ENCODE data around the gene SOAT2. TPM values are rescaled to one million over a fixed set of nuclear protein-coding genes. Genes with fewer than 3 reads are reported as not detected.

Gene SOAT2
- total RNA-seq, 4 donors from 2014 or later: 0.41 TPM; not detected in 3

- H3K27me3 ChIP-seq: no peaks in the 10 kb centered on the region
- intact Hi-C loops (cut with DNase I; ENCODE audit: low total_unique reads): loop anchor here (1.0 to 10.0 kb wide), 3 partner anchors 36 to 220 kb away; no protein-coding TSS in a partner anchor
- peaks cover 0 to 10% (median 0%) of the 10 kb centered on the region in 4 donors for H3K36me3 ChIP-seq
- H3K27ac ChIP-seq: peak overlapping the region; percentile 36 to 68 (median 52)
- WGBS, 2 donors (ENCODE audit: low coverage in 1 of 2): 84 to 100% methylated on average over 1 to 11 of the region's 11 CpGs
- DNase-seq: no peak
- TF ChIP-seq EP300 (IDR thresholded peaks at IDR 0.05; ENCODE audit: low read depth) (no peak), CTCF (IDR thresholded peaks at IDR 0.05) (no peak), POLR2AphosphoS5 (IDR thresholded peaks at IDR 0.05) (no peak), POLR2A (IDR thresholded peaks at IDR 0.05) (no peak)
- no peaks in the 10 kb centered on the region for H3K9me3 ChIP-seq
- peaks cover 6 to 28% (median 18%) of the 10 kb centered on the region in 4 donors for H3K4me1 ChIP-seq
- in situ Hi-C loops (cut with MboI; ENCODE audit: low pct_ligation_motif_present in 1 of 4, low pct_unique_long_range_greater_than_20kb in 1 of 4, low sequenced_read_pairs in 3 of 4): loop anchor here in 3 of 4 donors (10.0 to 25.0 kb wide), 3 partner anchors 120 to 222 kb away; partner anchors contain the start of genes CSAD (in 2 of the 3), ZNF740 (in 2 of the 3), MYG1 (in 1 of the 3) and PFDN5 (in 1 of the 3)
- no peak overlapping the region for H3K4me3 ChIP-seq
Observed at GRCh38 chr12:53064613-53065436, 38.5 kb upstream of the SOAT2 start.

GRCh38 chr12:53065470-53065869 is 37.8 kb upstream of the SOAT2 start:
- Histone ChIP-seq H3K27me3 (no peaks in the 10 kb centered on the region), H3K4me3 (no peak overlapping the region), H3K27ac (peak overlapping the region; percentile 36 to 68 (median 52)), H3K9me3 (no peaks in the 10 kb centered on the region), H3K4me1 (peaks cover 6 to 27% (median 18%) of the 10 kb centered on the region in 4 donors), H3K36me3 (peaks cover 0 to 10% (median 0%) of the 10 kb centered on the region in 4 donors)
- WGBS, 2 donors (ENCODE audit: low coverage in 1 of 2): 79% methylated on average over 7 of the region's 7 CpGs; no CpG with 5 or more reads in 1 of the 2 donors
- in situ Hi-C loops (cut with MboI; ENCODE audit: low pct_ligation_motif_present in 1 of 4, low pct_unique_long_range_greater_than_20kb in 1 of 4, low sequenced_read_pairs in 3 of 4): loop anchor here in 3 of 4 donors (10.0 to 25.0 kb wide), 3 partner anchors 119 to 222 kb away; partner anchors contain the start of genes CSAD (in 2 of the 3), ZNF740 (in 2 of the 3), MYG1 (in 1 of the 3) and PFDN5 (in 1 of the 3)
- DNase-seq: no peak
- no peak for TF ChIP-seq EP300 (IDR thresholded peaks at IDR 0.05; ENCODE audit: low read depth)
- no peak for TF ChIP-seq POLR2AphosphoS5 (IDR thresholded peaks at IDR 0.05)
- no peak for TF ChIP-seq CTCF (IDR thresholded peaks at IDR 0.05)
- TF ChIP-seq POLR2A (IDR thresholded peaks at IDR 0.05): no peak
- intact Hi-C loops (cut with DNase I; ENCODE audit: low total_unique reads): loop anchor here (10.0 kb wide), 2 partner anchors 129 to 219 kb away; no protein-coding TSS in a partner anchor

- H3K4me1 ChIP-seq: peaks cover 8 to 27% (median 10%) of the 10 kb centered on the region in 4 donors
- peaks cover 0 to 10% (median 0%) of the 10 kb centered on the region in 4 donors for H3K36me3 ChIP-seq
- peak overlapping the region; percentile 36 to 68 (median 52) for H3K27ac ChIP-seq
- H3K27me3 ChIP-seq: no peaks in the 10 kb centered on the region
- intact Hi-C loops (cut with DNase I; ENCODE audit: low total_unique reads): loop anchor here (10.0 kb wide), 2 partner anchors 129 to 219 kb away; no protein-coding TSS in a partner anchor
- WGBS, 2 donors (ENCODE audit: low coverage in 1 of 2): 41 to 81% methylated on average over 3 to 24 of the region's 24 CpGs
- no peaks in the 10 kb centered on the region for H3K9me3 ChIP-seq
- in situ Hi-C loops (cut with MboI; ENCODE audit: low pct_ligation_motif_present in 1 of 4, low pct_unique_long_range_greater_than_20kb in 1 of 4, low sequenced_read_pairs in 3 of 4): loop anchor here in 3 of 4 donors (10.0 to 25.0 kb wide), 3 partner anchors 119 to 221 kb away; partner anchors contain the start of genes CSAD (in 2 of the 3), ZNF740 (in 2 of the 3), MYG1 (in 1 of the 3) and PFDN5 (in 1 of the 3)
- no peak for TF ChIP-seq EP300 (IDR thresholded peaks at IDR 0.05; ENCODE audit: low read depth)
- peak; percentile 84 to 91 (median 89) for TF ChIP-seq CTCF (IDR thresholded peaks at IDR 0.05)
- peak in 2 of 3 donors; percentile 18 to 54 for TF ChIP-seq POLR2AphosphoS5 (IDR thresholded peaks at IDR 0.05)
- DNase-seq: peak; percentile 83
- H3K4me3 ChIP-seq: no peak overlapping the region
Observed at GRCh38 chr12:53065975-53066931, 37.0 kb upstream of the SOAT2 start.

All from transverse colon (tissue), 4 donors.